K562 (cell line): ENCODE data around the gene METRNL. TPM values are rescaled to one million over a fixed set of nuclear protein-coding genes. Genes with fewer than 3 reads are reported as not detected.

ENCODE experiments used
- ATAC-seq: fragments of 200-7000 bp; cut with Tn5 transposase; 3 replicates; pipeline ENCODE4 v1.9.1; 2020; ENCODE audit warnings: moderate library complexity
- BruUV-seq: library from RNA; stranded (reverse); fragments of 400-500 nt; replicated peaks from 2 replicates; lab custom pipeline; 2021; lab: Mats Ljungman, UMichigan
- CTCF ChIA-PET: fragments of 300-600 bp; formaldehyde crosslinking; extraction: SDS; loops from one replicate; lab custom pipeline; 2021; ENCODE audit warnings: low intra/inter-chr PET ratio; lab: Yijun Ruan, JAX
- POLR2A ChIA-PET: fragments of 300-600, 350-650 bp; sonication (Branson Sonifier 250); formaldehyde crosslinking; extraction: SDS; loops from one replicate; lab custom pipeline; 2021; ENCODE audit warnings: antibody characterized with exemption, inconsistent platforms; lab: Yijun Ruan, JAX
- DNase-seq, 4 experiments: peaks; one replicate each; pipeline versions ENCODE4 v3.0.0 to v3.0.0-alpha.2; 2011 to 2018; ENCODE audit warnings: low spot score in 3 of 4, mixed read lengths in 3 of 4; ENCODE audit errors: extremely low read depth in 1 of 4
- FAIRE-seq: peaks from 2 replicates; lab custom pipeline; 2011; peaks lifted over from hg19 to GRCh38; lab: Jason Lieb, UNC
- H2AFZ ChIP-seq: 2 replicates; pipeline ENCODE4 v1.6.0; 2011; ENCODE audit warnings: low read depth, low read length, control low read depth, inconsistent platforms
- H3K27ac ChIP-seq: fragments of 200-600 bp; 3 replicates; pipeline ENCODE4 v1.8.0; 2011; ENCODE audit warnings: low read depth, mild to moderate bottlenecking, control low read depth, inconsistent platforms, low read length, moderate library complexity, mixed read lengths; ENCODE audit errors: extremely low read depth
- H3K27me3 ChIP-seq, 2 experiments: fragments of 300-600 bp in 1 of 2; 2 replicates in 1 of 2; 3 replicates in 1 of 2; pipeline versions ENCODE4 v1.6.0 to v1.8.0; 2011; ENCODE audit warnings: inconsistent platforms in 2 of 2, low read length in 2 of 2, mild to moderate bottlenecking in 1 of 2, mixed read lengths in 1 of 2, moderate library complexity in 1 of 2; ENCODE audit not compliant: control insufficient read depth in 2 of 2, insufficient read depth in 2 of 2
- H3K36me3 ChIP-seq: fragments of 300-600 bp; 3 replicates; pipeline ENCODE4 v1.8.0; 2011; ENCODE audit warnings: mild to moderate bottlenecking, low read length, inconsistent platforms; ENCODE audit not compliant: control insufficient read depth, insufficient read depth
- H3K4me1 ChIP-seq, 2 experiments: fragments of 200-600 bp in 1 of 2; replicated peaks in 1 of 2; 2 replicates in 1 of 2; 3 replicates in 1 of 2; pipeline versions ENCODE4 v1.5.1 to v1.8.0; 2011; ENCODE audit warnings: inconsistent platforms in 2 of 2, low read length in 2 of 2, mild to moderate bottlenecking in 1 of 2, mixed read lengths in 1 of 2, moderate library complexity in 1 of 2; ENCODE audit not compliant: control insufficient read depth in 2 of 2, insufficient read depth in 2 of 2
- H3K4me2 ChIP-seq: 2 replicates; pipeline ENCODE4 v1.6.1; 2011; ENCODE audit warnings: low read length, control low read depth, inconsistent platforms, mixed read lengths; ENCODE audit not compliant: insufficient read depth
- H3K4me3 ChIP-seq: fragments of 200-600 bp; sonication (generic), shearing (Covaris generic); 2 replicates; pipeline ENCODE4 v1.5.1; 2016; ENCODE audit warnings: control low read depth, inconsistent platforms
- H3K79me2 ChIP-seq: fragments of 200-600 bp; 3 replicates; pipeline ENCODE4 v1.8.0; 2011; ENCODE audit warnings: low read length, inconsistent platforms; ENCODE audit not compliant: control insufficient read depth, insufficient read depth
- H3K9ac ChIP-seq, 2 experiments: 2 replicates each; pipeline versions ENCODE4 v1.6.0 to v1.6.1; 2011; ENCODE audit warnings: low read depth in 2 of 2, low read length in 2 of 2, control low read depth in 1 of 2, inconsistent platforms in 1 of 2, mild to moderate bottlenecking in 1 of 2, mixed read lengths in 1 of 2; ENCODE audit not compliant: insufficient read depth in 1 of 2
- H3K9me1 ChIP-seq: one replicate; pipeline ENCODE4 v1.6.0; 2011; ENCODE audit warnings: inconsistent platforms, mild to moderate bottlenecking, low read length, moderate library complexity; ENCODE audit not compliant: control insufficient read depth, insufficient read depth
- H3K9me3 ChIP-seq: replicated peaks from 2 replicates; pipeline ENCODE4 v1.5.1; 2011; ENCODE audit warnings: low read depth, low read length, inconsistent platforms; ENCODE audit not compliant: control insufficient read depth, insufficient read depth
- H4K20me1 ChIP-seq: replicated peaks from 2 replicates; pipeline ENCODE4 v1.6.1; 2011; ENCODE audit warnings: low read length, inconsistent platforms, mixed read lengths; ENCODE audit not compliant: control insufficient read depth, insufficient read depth
- GATAD2A ChIP-seq: fragments of 450-650 bp; IDR thresholded peaks from 2 replicates; pipeline ENCODE4 v1.6.1; 2017
- PRMT5 ChIP-seq: sonication (generic); formaldehyde crosslinking; IDR thresholded peaks from 2 replicates; pipeline ENCODE4 v1.5.0; 2020; ENCODE audit warnings: missing genetic modification reagents
- RAD21 ChIP-seq, 2 experiments: fragments of 250-450 bp in 1 of 2; fragments of 450-650 bp in 1 of 2; sonication (Bioruptor Pico) in 1 of 2; formaldehyde crosslinking in 1 of 2; IDR thresholded peaks in 1 of 2; conservative IDR thresholded peaks in 1 of 2; 2 replicates each; pipeline versions ENCODE4 v1.4.0 to v1.8.0; 2020 to 2022; ENCODE audit warnings: mild to moderate bottlenecking in 2 of 2, moderate library complexity in 1 of 2
- SMARCE1 ChIP-seq: fragments of 450-650 bp; IDR thresholded peaks from 2 replicates; pipeline ENCODE4 v1.7.1; 2016; ENCODE audit warnings: mild to moderate bottlenecking
- ZNF133 ChIP-seq: fragments of 250-450 bp; sonication (Bioruptor Pico); IDR thresholded peaks from 2 replicates; pipeline ENCODE4 v1.4.0; 2020; ENCODE audit warnings: mild to moderate bottlenecking
- ZNF76 ChIP-seq: fragments of 250-450 bp; sonication (Bioruptor Pico); IDR thresholded peaks from 2 replicates; pipeline ENCODE4 v1.4.0; 2020; ENCODE audit warnings: mild to moderate bottlenecking, moderate library complexity, borderline replicate concordance
- WGBS: fragments of 100-300 bp; shearing (Covaris generic); methylation state at CpG from one replicate; pipeline ENCODE4 v1.1.6; 2016; ENCODE audit warnings: low coverage, mixed read lengths; ENCODE audit not compliant: insufficient coverage; ENCODE audit errors: missing lambda C conversion rate; 5-methylcytosine and 5-hydroxymethylcytosine counted together
- in situ Hi-C: fragments of 300-500 bp; cut with MboI; formaldehyde crosslinking; loops from 4 replicates; pipeline ENCODE4 v1.15.0; 2018; ENCODE audit warnings: inconsistent platforms, mixed read lengths
- intact Hi-C: fragments of 100-400 bp; cut with micrococcal nuclease; formaldehyde crosslinking; loops from 2 replicates; pipeline ENCODE4 v1.14.2; 2022
- polyA plus RNA-seq, 8 experiments: library from polyadenylated mRNA; depleted of rRNA in 4 of 8; stranded (reverse) in 5 of 8; unstranded in 3 of 8; fragments of >200 nt; fragmentation: Nextera tagmentation in 2 of 8; fragmentation: Illumina TruSeq in 1 of 8; extraction: Ambion mirVana in 2 of 8; extraction: Trizol in 1 of 8; gene quantifications; 2 replicates each; pipeline versions ENCODE4 v1.2.1 to v1.2.3, GENCODE V29; 2011 to 2014; ENCODE audit warnings: inconsistent platforms in 1 of 8, missing spikeins in 1 of 8
- total RNA-seq, 7 experiments: library from RNA; depleted of rRNA in 6 of 7; stranded (reverse); fragments of >200 nt in 6 of 7; fragmentation: Illumina TruSeq in 2 of 7; extraction: Trizol in 2 of 7; gene quantifications; 2 replicates each; pipeline versions ENCODE4 v1.2.1 to v1.2.3, GENCODE V29; 2011 to 2021; ENCODE audit warnings: low replicate concordance in 1 of 7
- TF ChIP-seq, protein P1 (sequence below): sonication (generic); formaldehyde crosslinking; IDR thresholded peaks from 2 replicates; pipeline ENCODE4 v1.8.1; 2023; ENCODE audit warnings: mild to moderate bottlenecking, missing genetic modification reagents

METRNL gene
- total and polyA plus RNA-seq, 9 of the 15 experiments (the other 6 are each of a cell fraction or from before 2014, with no cell fraction given): 0.17 to 31.8 (median 2.9) TPM

DNA sequence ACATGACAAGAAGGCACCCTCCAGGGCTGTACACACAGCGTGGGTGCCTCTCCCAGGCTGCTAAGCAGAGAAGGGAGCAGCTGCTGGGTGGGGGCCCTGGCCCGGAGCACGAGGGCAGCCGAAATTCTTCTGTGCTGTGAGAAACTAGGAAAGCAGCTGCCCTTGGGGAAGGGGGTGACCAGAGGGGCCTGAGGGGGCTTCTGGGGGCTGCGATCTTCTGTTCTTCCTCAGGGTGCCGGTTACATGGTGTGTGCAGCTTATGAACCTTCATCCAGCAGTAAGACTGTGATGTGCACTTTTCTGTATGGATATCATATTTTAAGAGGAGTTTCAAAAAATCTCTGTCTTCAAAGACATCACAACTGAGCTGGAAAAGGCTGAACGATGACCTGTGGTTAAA, 43.2 kb upstream of the METRNL start:
- POLR2A ChIA-PET: interaction anchor here (0.7 kb wide), 1 partner anchor 12 kb away, joined by 3 read pairs; no protein-coding TSS in a partner anchor
- no peak overlapping the region for H2AFZ ChIP-seq
- no peak overlapping the region for H3K4me2 ChIP-seq
- DNase-seq (no peak), FAIRE-seq (no peak), ATAC-seq (no peak)
- H3K27ac ChIP-seq: no peak overlapping the region
- no TSS peak for BruUV-seq
- no peaks in the 10 kb centered on the region for H4K20me1 ChIP-seq
- no peaks in the 10 kb centered on the region for H3K27me3 ChIP-seq
- TF ChIP-seq SMARCE1 (no peak), GATAD2A (no peak), ZNF76 (CRISPR knock-in tag) (no peak), PRMT5 (CRISPR knock-in tag) (no peak), RAD21 (CRISPR knock-in tag; conservative IDR thresholded peaks at IDR 0.05 in 1 of 2, IDR thresholded peaks at IDR 0.05 in 1 of 2) (no peak), ZNF133 (CRISPR knock-in tag) (no peak)
- TF ChIP-seq, protein P1, sequence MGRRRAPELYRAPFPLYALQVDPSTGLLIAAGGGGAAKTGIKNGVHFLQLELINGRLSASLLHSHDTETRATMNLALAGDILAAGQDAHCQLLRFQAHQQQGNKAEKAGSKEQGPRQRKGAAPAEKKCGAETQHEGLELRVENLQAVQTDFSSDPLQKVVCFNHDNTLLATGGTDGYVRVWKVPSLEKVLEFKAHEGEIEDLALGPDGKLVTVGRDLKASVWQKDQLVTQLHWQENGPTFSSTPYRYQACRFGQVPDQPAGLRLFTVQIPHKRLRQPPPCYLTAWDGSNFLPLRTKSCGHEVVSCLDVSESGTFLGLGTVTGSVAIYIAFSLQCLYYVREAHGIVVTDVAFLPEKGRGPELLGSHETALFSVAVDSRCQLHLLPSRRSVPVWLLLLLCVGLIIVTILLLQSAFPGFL (CRISPR knock-in tag): no peak
- WGBS: 94% methylated on average over 6 of the region's 7 CpGs
- peaks cover 4% of the 10 kb centered on the region for H3K9me3 ChIP-seq
- intact Hi-C loops (no loop called here), in situ Hi-C loops (no loop called here)
- no peak overlapping the region for H3K4me3 ChIP-seq
- H3K9me1 ChIP-seq: no peaks in the 10 kb centered on the region
- H3K36me3 ChIP-seq: peaks cover 42% of the 10 kb centered on the region; the same call in 2 of the 3 replicates
- no peak overlapping the region for H3K9ac ChIP-seq
- CTCF ChIA-PET: no interaction called here
- H3K79me2 ChIP-seq: no peaks in the 10 kb centered on the region
- H3K4me1 ChIP-seq: no peaks in the 10 kb centered on the region; a peak in 1 of 5 replicates
